Measurements from ENCODE around the gene BRD9.
"Not testable (repeated sequence)": the region's sequence is repeated elsewhere in the genome, so short reads cannot be mapped to it uniquely, and the experiment has no call there.

GRCh38 chr5:841531-842401, 50.8 kb downstream of the BRD9 start:
- TF ChIP-seq PBX3 (CRISPR knock-in tag; IDR thresholded peaks at IDR 0.05); ZBTB17 (tag by site-specific recombination; IDR thresholded peaks at IDR 0.05); ZNF24 (tag by site-specific recombination; IDR thresholded peaks at IDR 0.05); CTCF (tag by site-specific recombination; IDR thresholded peaks at IDR 0.05); ZNF223 (tag by site-specific recombination; IDR thresholded peaks at IDR 0.05): not testable (repeated sequence)
